HG03025 (cell line): Measurements from ENCODE around the gene XPNPEP1.

Source experiments
- ATAC-seq: cut with Tn5 transposase; IDR thresholded peaks from one replicate; pipeline ENCODE4 v1.9.1; 2021; ENCODE audit warnings: mild to moderate bottlenecking, moderate library complexity; ENCODE audit not compliant: unreplicated experiment, low FRiP score

Gene XPNPEP1

DNA sequence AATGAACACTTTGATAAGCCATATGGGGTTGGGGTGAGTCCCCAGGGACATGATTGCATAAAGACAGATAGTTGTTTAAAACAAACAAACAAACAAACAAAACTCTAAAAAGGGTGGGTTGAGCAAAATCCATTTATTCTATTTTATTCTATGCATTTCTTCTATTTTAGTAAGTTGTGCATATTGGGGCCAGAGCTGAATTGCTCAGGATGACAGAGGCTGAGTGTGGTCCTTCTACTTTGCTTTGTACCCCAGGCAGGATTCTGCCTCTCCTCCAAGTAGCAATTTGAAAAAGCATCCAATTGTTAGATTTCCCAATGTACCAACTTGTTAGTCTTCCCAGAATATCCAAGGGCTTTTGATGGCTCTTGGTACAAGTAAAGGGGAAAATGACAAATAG lies 29.2 kb upstream of the XPNPEP1 start:
- ATAC-seq = no peak

DNA sequence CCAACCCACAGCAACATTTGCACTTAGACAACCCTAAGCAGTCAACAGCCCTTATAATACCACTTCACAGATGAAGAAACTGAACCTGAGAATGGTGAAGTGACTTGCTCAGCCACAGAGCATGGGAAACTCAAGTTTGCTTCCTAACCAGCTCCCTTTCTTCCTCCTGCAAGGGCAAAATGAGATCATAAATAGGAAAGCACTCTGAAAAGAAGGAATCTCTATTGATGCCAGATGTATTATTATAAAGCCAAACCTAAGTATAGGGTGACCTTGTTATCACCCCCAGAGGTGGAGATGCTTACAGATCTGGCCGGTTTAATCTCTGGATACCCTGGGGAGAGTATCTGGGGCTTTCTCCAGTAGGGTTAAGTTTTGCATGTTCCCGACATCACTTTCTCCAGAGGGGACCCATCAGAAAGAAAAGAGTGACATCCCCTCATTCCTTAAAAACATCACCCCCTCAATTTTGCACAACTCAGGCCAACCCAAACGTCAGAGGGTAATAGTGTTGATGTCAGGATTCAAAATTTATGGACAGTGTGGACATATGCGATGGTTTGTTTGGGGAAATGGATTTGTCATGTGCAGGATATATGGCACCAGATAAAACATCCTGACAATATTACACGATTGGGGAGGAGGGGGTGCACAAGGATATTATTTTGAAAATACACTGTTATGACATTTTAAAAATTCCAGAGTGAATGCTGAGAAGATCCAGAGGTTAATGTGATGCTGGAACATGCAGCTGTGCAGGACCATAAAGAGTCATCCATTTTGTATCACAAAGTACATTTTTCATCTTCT lies 24.0 kb upstream of the XPNPEP1 start:
- ATAC-seq = no peak

- ATAC-seq = no peak
These were observed 23.4 kb upstream of the XPNPEP1 start for GRCh38 chr10:109946680-109947079.

DNA sequence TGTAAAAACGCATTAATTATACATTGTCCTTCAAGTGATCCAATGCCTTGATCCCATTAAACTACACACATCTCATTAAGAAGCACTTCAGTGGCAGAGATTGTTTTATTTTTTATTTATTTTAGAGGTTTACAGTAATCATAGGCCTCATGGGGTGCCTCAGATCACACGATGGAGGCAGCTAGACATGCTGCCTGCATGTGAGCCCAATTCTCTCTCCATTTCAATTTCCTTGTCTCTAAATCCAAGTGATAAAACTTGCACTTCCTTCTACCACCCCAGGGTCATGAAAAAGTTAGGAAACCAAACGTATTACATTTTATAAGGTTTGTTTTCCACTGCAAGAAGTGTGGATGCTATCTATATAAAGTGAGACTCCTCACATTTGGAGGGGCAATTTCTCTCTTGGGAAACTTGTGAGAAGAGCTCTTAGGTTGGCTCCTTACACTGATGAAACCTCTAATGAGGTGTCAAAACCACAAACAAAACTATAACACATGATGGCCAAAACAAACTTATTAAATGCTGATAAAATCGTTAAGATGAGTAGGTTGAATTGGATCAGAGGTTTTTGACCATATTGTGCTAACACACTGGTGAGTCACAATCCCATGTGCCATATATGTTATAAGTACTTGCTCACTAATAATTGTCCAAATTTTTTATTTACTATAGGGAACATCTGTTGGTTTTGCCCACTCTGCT lies 22.3 kb upstream of the XPNPEP1 start:
- no peak for ATAC-seq

GRCh38 chr10:109944613-109945012 lies 21.3 kb upstream of the XPNPEP1 start:
- no peak for ATAC-seq

- ATAC-seq = no peak
These were observed 18.0 kb upstream of the XPNPEP1 start for GRCh38 chr10:109941236-109941862.

- ATAC-seq = no peak
These were observed 17.2 kb upstream of the XPNPEP1 start for GRCh38 chr10:109940553-109940952.

DNA sequence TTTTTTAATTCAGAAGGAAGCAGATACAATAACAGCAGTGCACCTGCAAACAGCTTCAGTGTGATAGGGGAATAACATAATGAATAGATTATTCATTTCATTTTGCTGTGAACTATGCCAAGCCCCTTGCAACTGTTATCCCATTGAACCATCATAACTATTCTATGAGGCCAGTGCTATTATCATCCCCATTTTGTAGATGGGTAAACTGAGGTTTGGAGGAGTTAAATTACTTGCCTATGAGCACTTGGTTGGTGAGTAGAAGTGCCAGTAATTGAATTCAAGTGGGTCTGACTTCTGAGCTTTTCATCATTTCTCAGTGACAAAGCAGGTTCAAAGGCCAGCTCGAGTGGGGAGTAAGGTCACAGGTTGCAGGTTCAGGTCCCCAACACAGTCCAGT lies 16.8 kb upstream of the XPNPEP1 start:
- ATAC-seq = no peak

DNA sequence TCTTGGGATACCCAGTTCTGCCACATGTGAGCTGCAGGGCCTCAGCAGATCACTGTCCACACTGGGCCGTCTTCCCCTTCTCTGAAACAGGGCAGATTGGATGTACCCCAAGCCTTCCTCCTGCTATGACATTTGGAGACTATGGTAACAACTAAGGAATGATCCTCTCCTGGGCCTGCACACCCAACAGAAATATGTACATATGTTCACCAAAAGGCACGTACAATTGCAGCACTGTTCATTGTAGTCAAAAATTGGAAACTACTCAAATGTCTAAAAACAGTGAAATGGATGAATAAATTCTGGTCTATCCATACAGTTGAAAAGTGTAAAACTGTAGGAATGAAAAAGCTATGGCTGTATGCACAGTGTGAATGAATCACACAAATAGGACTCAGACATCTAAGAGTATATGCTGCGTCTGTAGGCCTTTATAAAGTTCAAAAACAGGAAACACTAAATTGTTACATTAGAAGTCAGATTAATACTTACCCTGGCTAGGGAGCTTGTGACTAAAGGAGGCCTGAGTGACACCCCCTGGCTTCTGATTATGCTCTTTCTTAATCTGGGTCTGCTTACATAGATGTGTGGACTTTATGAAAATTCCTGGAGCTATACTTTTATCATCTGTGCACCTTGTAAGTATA lies 16.1 kb upstream of the XPNPEP1 start:
- no peak for ATAC-seq

DNA sequence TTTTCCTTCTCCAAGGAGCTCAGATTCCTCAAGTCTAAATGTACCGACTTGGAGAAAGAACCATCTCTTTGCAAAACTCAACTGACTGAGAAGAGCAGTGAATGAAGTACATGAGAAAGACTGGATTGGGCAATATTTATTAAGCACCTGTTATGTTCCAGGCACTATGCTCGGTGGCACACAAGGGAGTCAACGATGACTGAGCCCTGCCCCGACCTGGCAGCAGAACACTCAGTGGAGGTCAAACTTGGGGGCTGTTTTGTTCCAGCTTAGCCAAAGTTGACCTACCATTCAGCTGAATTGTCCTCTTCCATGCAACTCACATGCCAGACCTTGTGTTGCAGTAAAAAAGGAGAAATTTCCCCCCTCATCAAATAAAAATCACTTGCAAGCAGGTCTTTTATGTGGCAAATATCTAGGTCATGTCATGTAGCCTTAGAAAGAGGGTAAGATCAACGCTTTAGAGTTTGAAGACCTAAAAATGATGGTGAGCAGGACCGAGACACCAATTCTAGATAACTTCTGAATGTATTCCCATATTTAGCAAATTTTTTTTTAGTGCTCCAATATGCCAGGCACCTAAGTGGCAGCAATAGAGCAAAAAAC lies 14.3 kb upstream of the XPNPEP1 start:
- ATAC-seq = no peak

GRCh38 chr10:109934958-109935793 lies 11.9 kb upstream of the XPNPEP1 start:
- ATAC-seq = no peak

DNA sequence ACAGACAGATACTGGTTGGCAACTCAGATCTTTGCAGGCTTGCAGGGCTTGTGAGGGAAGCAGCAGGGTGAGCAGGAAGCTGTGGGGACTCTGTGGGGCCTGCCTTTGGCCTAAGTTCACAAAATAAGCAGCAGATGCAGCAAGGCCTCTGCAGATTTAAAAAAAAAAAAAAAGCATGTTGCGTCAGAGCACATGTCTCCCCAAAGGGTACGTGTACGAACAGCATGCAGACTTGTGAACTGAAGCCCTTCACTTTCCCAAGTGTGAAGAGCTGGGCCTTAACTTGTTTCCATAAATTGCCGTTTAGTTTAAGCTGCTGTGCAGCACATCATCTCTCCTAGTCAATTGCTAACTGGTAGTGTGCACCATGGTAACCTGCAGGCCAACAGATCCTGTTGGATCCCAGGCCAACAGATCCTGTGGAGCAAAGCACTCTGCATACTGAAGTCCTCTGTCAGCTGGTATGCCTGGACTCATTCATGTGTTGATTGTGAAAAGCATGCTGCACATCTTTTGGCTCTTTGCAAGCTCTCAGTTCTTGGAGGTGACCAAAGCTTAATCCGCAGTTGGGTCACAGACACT lies 10.8 kb upstream of the XPNPEP1 start:
- ATAC-seq = no peak

GRCh38 chr10:109932968-109933367 lies 9.7 kb upstream of the XPNPEP1 start:
- no peak for ATAC-seq

DNA sequence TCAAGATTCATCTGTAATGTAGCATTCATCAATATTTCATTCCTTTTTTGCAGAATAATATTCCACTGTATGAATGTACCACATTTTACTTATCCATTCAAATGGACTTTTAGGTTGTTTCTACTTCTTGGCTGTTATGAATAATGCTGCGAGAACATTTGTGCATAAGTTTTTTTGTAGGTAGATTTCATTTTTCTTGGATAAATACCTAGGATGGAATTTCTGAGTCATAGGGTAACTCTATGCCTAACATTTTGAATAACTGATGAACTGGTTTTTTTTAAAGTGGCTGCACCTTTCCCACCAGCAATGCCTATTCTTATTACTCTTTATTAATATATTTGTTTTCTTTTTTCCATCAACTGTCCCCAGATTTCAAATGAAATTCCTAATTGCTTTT lies 9.1 kb upstream of the XPNPEP1 start:
- no peak for ATAC-seq

DNA sequence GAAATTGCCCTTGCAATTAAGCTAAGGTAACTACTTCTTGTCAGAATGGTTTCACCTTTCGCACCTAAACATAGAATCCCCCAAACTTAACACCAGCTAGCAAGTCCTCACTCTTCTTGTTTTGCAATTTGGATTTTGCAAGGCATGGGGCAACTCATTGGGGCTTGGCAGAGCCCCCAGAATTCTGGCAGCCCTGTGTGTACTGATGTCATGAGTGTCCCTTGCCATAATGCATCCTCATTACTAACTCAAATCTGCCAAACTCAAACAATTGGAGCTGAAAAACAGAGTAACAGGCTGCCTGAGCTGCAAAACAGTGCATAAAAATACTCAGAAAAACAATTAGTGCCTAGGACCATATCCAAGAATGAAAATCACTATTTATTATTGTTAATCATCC lies 7.9 kb upstream of the XPNPEP1 start:
- ATAC-seq = no peak

DNA sequence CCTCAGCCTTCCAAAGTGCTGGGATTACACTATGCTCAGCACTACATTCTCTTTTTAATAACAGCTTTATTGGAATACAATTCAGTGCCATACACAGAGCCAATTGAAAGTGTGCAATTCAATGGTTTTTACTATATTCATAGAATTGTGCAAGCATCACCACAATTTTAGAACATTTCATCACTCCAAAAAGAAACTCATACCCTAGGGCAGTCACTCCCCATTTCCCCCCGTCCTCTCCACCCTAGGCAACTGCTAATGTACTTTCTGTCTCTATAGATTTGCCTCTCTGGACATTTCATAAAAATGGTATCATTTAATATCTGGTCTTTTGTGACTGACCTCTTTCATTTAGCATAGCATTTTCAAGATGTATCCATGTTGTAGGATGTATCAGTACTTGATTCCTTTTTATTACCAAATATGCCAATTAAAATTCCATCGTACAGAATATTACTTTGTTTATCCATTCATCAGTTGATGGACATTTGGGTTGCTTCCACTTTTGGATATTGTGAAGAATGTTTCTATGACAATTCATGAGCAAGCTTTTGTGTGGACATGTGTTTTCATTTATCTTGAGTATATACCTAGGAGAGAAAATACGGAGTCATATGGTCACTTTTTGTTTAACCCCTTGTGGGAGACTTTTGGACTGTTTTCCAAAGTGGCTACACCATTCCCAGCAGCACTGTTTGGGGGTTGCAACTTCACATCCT lies 6.3 kb upstream of the XPNPEP1 start:
- ATAC-seq = no peak

DNA sequence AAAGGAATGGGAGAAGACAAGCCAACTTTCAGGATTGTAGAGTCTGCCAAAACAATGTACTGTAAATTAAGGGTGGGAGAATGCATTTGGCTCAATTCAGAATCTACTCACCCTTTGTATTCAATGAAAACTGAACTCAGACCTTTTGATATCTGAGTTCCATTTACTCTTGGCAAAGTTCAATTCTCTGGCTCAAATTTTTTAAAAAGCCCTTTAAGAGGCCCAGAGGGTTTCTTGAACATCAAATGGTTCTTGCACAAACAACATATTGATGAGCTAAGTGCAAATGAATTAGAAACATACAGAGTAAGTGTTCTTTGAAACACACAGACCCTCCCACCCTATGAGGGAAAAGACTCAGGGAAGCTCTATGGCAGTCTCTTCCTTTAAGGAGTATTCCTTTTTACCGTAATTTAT lies 5.2 kb upstream of the XPNPEP1 start:
- no peak for ATAC-seq

- no peak for ATAC-seq
These were observed 3.5 kb upstream of the XPNPEP1 start for GRCh38 chr10:109926825-109927224.
